Hepatocyte (in vitro differentiated cells): ENCODE results near the gene ASB8. TPM values are rescaled to one million over a fixed set of nuclear protein-coding genes. Genes with fewer than 3 reads are reported as not detected.
A peak's percentile ranks its signal among the peaks of the same experiment; 100 is the strongest.

Source experiments
- DNase-seq: peaks from one replicate; pipeline ENCODE4 v3.0.0-alpha.2; 2016; ENCODE audit warnings: low spot score
- H2AFZ ChIP-seq: fragments of 200-600 bp; sonication (generic); 2 replicates; pipeline ENCODE4 v1.6.0; 2016; ENCODE audit warnings: antibody characterized with exemption, mild to moderate bottlenecking
- H3K27ac ChIP-seq: fragments of 200-600 bp; sonication (generic); 2 replicates; pipeline ENCODE4 v1.5.1; 2016; ENCODE audit warnings: mild to moderate bottlenecking
- H3K27me3 ChIP-seq: fragments of 200-600 bp; sonication (generic); 2 replicates; pipeline ENCODE4 v1.6.1; 2016
- H3K36me3 ChIP-seq: fragments of 200-600 bp; sonication (generic); replicated peaks from 2 replicates; pipeline ENCODE4 v1.5.1; 2016; ENCODE audit warnings: low read depth; ENCODE audit not compliant: insufficient read depth
- H3K4me1 ChIP-seq: fragments of 200-600 bp; sonication (generic); 2 replicates; pipeline ENCODE4 v1.5.1; 2016; ENCODE audit warnings: mild to moderate bottlenecking, moderate library complexity; ENCODE audit not compliant: insufficient read depth
- H3K4me2 ChIP-seq: fragments of 200-600 bp; sonication (generic); 2 replicates; pipeline ENCODE4 v1.6.0; 2016
- H3K4me3 ChIP-seq: fragments of 200-600 bp; sonication (generic); 2 replicates; pipeline ENCODE4 v1.5.1; 2016; ENCODE audit warnings: mild to moderate bottlenecking
- H3K79me2 ChIP-seq: fragments of 200-600 bp; sonication (generic); 2 replicates; pipeline ENCODE4 v1.6.0; 2017; ENCODE audit warnings: mild to moderate bottlenecking
- H3K9me2 ChIP-seq: fragments of 200-600 bp; sonication (generic); replicated peaks from 2 replicates; pipeline ENCODE4 v1.6.0; 2017; ENCODE audit warnings: mild to moderate bottlenecking; ENCODE audit not compliant: insufficient read depth
- H3K9me3 ChIP-seq: fragments of 200-600 bp; sonication (generic); 2 replicates; pipeline ENCODE4 v1.5.1; 2016; ENCODE audit warnings: low read depth, mild to moderate bottlenecking
- H4K20me1 ChIP-seq: fragments of 200-600 bp; sonication (generic); 2 replicates; pipeline ENCODE4 v1.6.0; 2016; ENCODE audit warnings: mild to moderate bottlenecking; ENCODE audit not compliant: insufficient read depth, poor library complexity, severe bottlenecking
- EZH2 ChIP-seq: fragments of 200-600 bp; sonication (generic); IDR thresholded peaks from 2 replicates; pipeline ENCODE4 v1.6.1; 2016; ENCODE audit warnings: antibody characterized with exemption, mild to moderate bottlenecking, borderline replicate concordance
- EZH2phosphoT487 ChIP-seq: fragments of 200-600 bp; sonication (generic); IDR thresholded peaks from one replicate; pipeline ENCODE4 v1.6.1; 2018; ENCODE audit warnings: antibody characterized with exemption, mild to moderate bottlenecking, low read depth, moderate library complexity; ENCODE audit not compliant: unreplicated experiment, severe bottlenecking
- WGBS: methylation state at CpG from one replicate; pipeline ENCODE4 v1.1.6; 2016; ENCODE audit warnings: low lambda C conversion rate; ENCODE audit errors: missing lambda C conversion rate; 5-methylcytosine and 5-hydroxymethylcytosine counted together
- polyA plus RNA-seq: library from polyadenylated mRNA; unstranded; fragments of >200 nt; fragmentation: Nextera tagmentation; extraction: Ambion mirVana; gene quantifications from 2 replicates; pipeline ENCODE4 v1.2.1, GENCODE V29; 2016
- total RNA-seq: library from RNA; depleted of rRNA; stranded (reverse); fragments of >200 nt; gene quantifications from 2 replicates; pipeline ENCODE4 v1.2.3, GENCODE V29; 2014
- TF ChIP-seq, protein P1 (sequence below): fragments of 200-600 bp; sonication (generic); IDR thresholded peaks from 2 replicates; pipeline ENCODE4 v1.5.1; 2016; ENCODE audit warnings: antibody characterized with exemption, mild to moderate bottlenecking; ENCODE audit not compliant: poor library complexity

Gene ASB8
- total and polyA plus RNA-seq, 2 experiments from 2014 or later: 27.2 to 29.0 TPM

DNA sequence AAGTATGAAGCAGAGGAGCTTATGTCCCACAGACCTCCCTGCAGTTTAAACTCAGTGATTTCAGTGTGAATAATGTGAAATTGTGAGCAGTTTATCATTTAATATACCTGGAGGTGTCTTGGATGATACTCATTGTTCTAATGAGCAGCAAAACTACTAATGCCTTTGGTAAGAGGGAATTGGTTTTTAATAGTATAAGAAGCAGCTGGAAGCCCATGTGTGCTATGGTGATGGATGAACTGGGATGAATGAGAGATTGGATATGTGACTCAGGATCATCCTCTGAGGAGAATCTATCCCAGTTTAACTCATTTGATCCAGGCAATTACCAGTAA is 19.1 kb upstream of the ASB8 start:
- Histone ChIP-seq H3K79me2 (no peaks in the 10 kb centered on the region), H3K4me2 (peak overlapping the region; percentile 61), H3K27ac (peak overlapping the region; percentile 61)

DNA sequence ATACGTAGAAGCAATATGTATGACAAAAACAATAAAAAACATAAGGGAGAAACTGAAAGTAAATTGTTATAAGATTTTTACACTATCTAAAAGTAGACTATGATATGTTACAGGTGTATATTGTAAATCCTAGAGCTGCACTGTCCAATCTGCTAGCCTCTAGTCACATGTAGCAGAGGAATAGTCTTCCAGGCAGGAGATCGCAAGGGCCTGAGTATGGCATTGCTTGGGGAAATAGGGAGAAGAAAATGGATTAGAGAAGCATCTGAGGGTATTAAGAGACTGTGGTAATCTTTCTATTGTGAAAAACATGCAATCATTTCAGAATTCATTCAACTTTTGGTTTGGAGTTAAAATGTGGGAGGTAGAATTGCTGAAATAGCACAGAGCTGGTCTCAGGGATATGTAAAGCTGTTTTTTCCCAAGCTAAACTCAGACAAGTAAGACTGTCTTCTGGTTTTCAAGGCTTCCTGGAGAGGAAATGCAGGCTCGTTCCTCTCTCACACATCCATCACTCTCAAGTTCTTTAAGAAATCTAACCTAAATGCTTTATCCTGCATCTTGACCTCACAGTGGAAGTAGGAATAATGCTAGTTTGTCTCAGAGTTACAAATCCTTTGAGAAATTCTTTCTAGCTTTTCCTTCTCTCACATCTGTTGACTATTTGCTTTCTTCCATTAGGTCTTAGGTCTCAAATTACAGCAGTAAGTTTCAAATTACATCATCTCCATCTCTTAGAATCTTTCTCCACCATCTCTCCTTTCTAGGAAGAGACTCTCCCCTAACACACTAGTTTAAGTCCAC is 18.5 kb upstream of the ASB8 start:
- Histone ChIP-seq H3K4me2 (peak overlapping the region; percentile 61), H3K4me1 (peaks cover 16% of the 10 kb centered on the region), H3K9me3 (no peaks in the 10 kb centered on the region), H4K20me1 (no peaks in the 10 kb centered on the region), H3K36me3 (no peaks in the 10 kb centered on the region), H3K27ac (peak overlapping the region; percentile 61), H3K27me3 (peaks cover 8% of the 10 kb centered on the region), H2AFZ (peak overlapping the region; percentile 22), H3K9me2 (no peaks in the 10 kb centered on the region), H3K4me3 (no peak overlapping the region), H3K79me2 (no peaks in the 10 kb centered on the region)
- 55% methylated on average over 3 of the region's 3 CpGs for WGBS
- DNase-seq: no peak
- TF ChIP-seq, protein P1, sequence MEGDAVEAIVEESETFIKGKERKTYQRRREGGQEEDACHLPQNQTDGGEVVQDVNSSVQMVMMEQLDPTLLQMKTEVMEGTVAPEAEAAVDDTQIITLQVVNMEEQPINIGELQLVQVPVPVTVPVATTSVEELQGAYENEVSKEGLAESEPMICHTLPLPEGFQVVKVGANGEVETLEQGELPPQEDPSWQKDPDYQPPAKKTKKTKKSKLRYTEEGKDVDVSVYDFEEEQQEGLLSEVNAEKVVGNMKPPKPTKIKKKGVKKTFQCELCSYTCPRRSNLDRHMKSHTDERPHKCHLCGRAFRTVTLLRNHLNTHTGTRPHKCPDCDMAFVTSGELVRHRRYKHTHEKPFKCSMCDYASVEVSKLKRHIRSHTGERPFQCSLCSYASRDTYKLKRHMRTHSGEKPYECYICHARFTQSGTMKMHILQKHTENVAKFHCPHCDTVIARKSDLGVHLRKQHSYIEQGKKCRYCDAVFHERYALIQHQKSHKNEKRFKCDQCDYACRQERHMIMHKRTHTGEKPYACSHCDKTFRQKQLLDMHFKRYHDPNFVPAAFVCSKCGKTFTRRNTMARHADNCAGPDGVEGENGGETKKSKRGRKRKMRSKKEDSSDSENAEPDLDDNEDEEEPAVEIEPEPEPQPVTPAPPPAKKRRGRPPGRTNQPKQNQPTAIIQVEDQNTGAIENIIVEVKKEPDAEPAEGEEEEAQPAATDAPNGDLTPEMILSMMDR: no peak
- no peak for TF ChIP-seq EZH2
- no peak for TF ChIP-seq EZH2phosphoT487

More for the DNA sequence above, 19.1 kb upstream of the ASB8 start:
- no peaks in the 10 kb centered on the region for H3K36me3 ChIP-seq
- TF ChIP-seq EZH2: no peak
- TF ChIP-seq, protein P1: no peak
- TF ChIP-seq EZH2phosphoT487: no peak
- no peak overlapping the region for H3K4me3 ChIP-seq
- DNase-seq: no peak
- H3K4me1 ChIP-seq: peaks cover 16% of the 10 kb centered on the region
- no peak overlapping the region for H2AFZ ChIP-seq
- peaks cover 13% of the 10 kb centered on the region for H3K27me3 ChIP-seq
- H3K9me2 ChIP-seq: no peaks in the 10 kb centered on the region
- H3K9me3 ChIP-seq: no peaks in the 10 kb centered on the region
- no peaks in the 10 kb centered on the region for H4K20me1 ChIP-seq

DNA sequence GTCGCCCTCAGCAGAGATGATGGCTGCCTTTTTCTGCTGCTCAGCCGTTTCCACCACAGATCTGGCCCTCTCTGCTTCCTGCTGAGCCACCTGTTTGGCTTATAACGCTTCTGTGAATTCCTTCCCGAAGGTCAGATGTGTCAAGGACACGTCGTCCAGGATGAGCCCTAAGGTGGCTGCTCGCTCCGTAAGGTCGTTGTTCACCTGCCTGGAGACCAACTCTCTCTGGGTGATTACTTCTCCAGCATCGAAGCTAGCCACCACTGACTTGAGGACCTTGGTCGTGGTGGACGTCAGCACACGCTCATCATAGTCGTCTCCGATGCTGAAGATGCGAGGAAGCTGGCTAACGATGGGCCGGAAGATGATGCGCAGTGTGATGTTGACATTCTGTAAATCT is 11.7 kb upstream of the ASB8 start:
- Histone ChIP-seq H3K9me2 (no peaks in the 10 kb centered on the region), H3K36me3 (no peaks in the 10 kb centered on the region), H4K20me1 (no peaks in the 10 kb centered on the region), H3K4me3 (no peak overlapping the region), H3K4me2 (no peak overlapping the region), H2AFZ (no peak overlapping the region), H3K9me3 (no peaks in the 10 kb centered on the region), H3K27ac (no peak overlapping the region), H3K27me3 (no peaks in the 10 kb centered on the region), H3K4me1 (no peaks in the 10 kb centered on the region), H3K79me2 (no peaks in the 10 kb centered on the region)
- TF ChIP-seq, protein P1: no peak
- no peak for TF ChIP-seq EZH2
- TF ChIP-seq EZH2phosphoT487: no peak
- no peak for DNase-seq
- WGBS: 88% methylated on average over 19 of the region's 19 CpGs
